BE2C (cell line): ENCODE measurements around the gene WDR62.

Source experiments
- DNase-seq: peaks from one replicate; pipeline ENCODE4 v3.0.0-alpha.2; 2020
- H3K27me3 ChIP-seq: fragments of 250-450 bp; sonication (Bioruptor Pico); 2 replicates; pipeline ENCODE4 v1.5.1; 2020; ENCODE audit warnings: mild to moderate bottlenecking
- H3K36me3 ChIP-seq: fragments of 250-450 bp; sonication (Bioruptor Pico); 2 replicates; pipeline ENCODE4 v1.5.1; 2020; ENCODE audit warnings: mild to moderate bottlenecking
- H3K4me1 ChIP-seq: fragments of 250-450 bp; sonication (Bioruptor Pico); 2 replicates; pipeline ENCODE4 v1.5.1; 2020
- H3K4me3 ChIP-seq: 2 replicates; pipeline ENCODE4 v1.5.1; 2011; ENCODE audit warnings: low read depth, low read length
- H3K9me3 ChIP-seq: fragments of 250-450 bp; sonication (Bioruptor Pico); 2 replicates; pipeline ENCODE4 v1.5.1; 2020
- CTCF ChIP-seq: IDR thresholded peaks from 2 replicates; pipeline ENCODE4 v1.5.1; 2012; ENCODE audit warnings: mild to moderate bottlenecking, low read depth, low read length

Gene WDR62

GRCh38 chr19:36103842-36104552 is 49.3 kb downstream of the WDR62 start:
- no peak for TF ChIP-seq CTCF
- Histone ChIP-seq H3K4me1 (no peaks in the 10 kb centered on the region), H3K27me3 (no peaks in the 10 kb centered on the region), H3K9me3 (no peaks in the 10 kb centered on the region), H3K36me3 (peaks cover 60% of the 10 kb centered on the region), H3K4me3 (no peak overlapping the region)
- DNase-seq, result no peak

GRCh38 chr19:36106441-36106840 is 51.7 kb downstream of the WDR62 start:
- Histone ChIP-seq H3K27me3 (no peaks in the 10 kb centered on the region), H3K36me3 (peaks cover 43% of the 10 kb centered on the region), H3K4me1 (no peaks in the 10 kb centered on the region), H3K9me3 (no peaks in the 10 kb centered on the region), H3K4me3 (no peak overlapping the region)
- DNase-seq, result no peak
- no peak for TF ChIP-seq CTCF

- peaks cover 39% of the 10 kb centered on the region for H3K36me3 ChIP-seq
- no peaks in the 10 kb centered on the region for H3K4me1 ChIP-seq
- no peak for TF ChIP-seq CTCF
These were observed 52.3 kb downstream of the WDR62 start for GRCh38 chr19:36106991-36107390.

GRCh38 chr19:36108684-36109083 is 54.0 kb downstream of the WDR62 start:
- Histone ChIP-seq H3K27me3 (no peaks in the 10 kb centered on the region), H3K4me3 (no peak overlapping the region), H3K36me3 (peaks cover 32% of the 10 kb centered on the region), H3K4me1 (no peaks in the 10 kb centered on the region), H3K9me3 (no peaks in the 10 kb centered on the region)
- TF ChIP-seq CTCF, result no peak
- DNase-seq, result no peak

More at GRCh38 chr19:36106991-36107390, 52.3 kb downstream of the WDR62 start:
- Histone ChIP-seq H3K9me3 (no peaks in the 10 kb centered on the region), H3K4me3 (no peak overlapping the region), H3K27me3 (no peaks in the 10 kb centered on the region)
- no peak for DNase-seq

- DNase-seq, result no peak
- H3K9me3 ChIP-seq, result no peaks in the 10 kb centered on the region
- no peaks in the 10 kb centered on the region for H3K27me3 ChIP-seq
- TF ChIP-seq CTCF, result no peak
- H3K4me3 ChIP-seq, result no peak within 1 kb of the TSS
- no peaks in the 10 kb centered on the region for H3K4me1 ChIP-seq
- peaks cover 13% of the 10 kb centered on the region for H3K36me3 ChIP-seq
These were observed 55.9 kb downstream of the WDR62 start, which contains the start of gene OVOL3 for GRCh38 chr19:36110487-36111199. OVOL3 (plus strand) TSS chr19:36111143; CDS start chr19:36111203, 60 bp downstream.

GRCh38 chr19:36111200-36111539 is 56.5 kb downstream of the WDR62 start:
- Histone ChIP-seq H3K36me3 (peaks cover 10% of the 10 kb centered on the region; the same call in 1 of the 2 replicates), H3K4me1 (no peaks in the 10 kb centered on the region), H3K27me3 (no peaks in the 10 kb centered on the region), H3K9me3 (no peaks in the 10 kb centered on the region), H3K4me3 (no peak overlapping the region)
- TF ChIP-seq CTCF, result no peak
- DNase-seq, result no peak
